ENCODE results near the gene CC2D1A.

DNA sequence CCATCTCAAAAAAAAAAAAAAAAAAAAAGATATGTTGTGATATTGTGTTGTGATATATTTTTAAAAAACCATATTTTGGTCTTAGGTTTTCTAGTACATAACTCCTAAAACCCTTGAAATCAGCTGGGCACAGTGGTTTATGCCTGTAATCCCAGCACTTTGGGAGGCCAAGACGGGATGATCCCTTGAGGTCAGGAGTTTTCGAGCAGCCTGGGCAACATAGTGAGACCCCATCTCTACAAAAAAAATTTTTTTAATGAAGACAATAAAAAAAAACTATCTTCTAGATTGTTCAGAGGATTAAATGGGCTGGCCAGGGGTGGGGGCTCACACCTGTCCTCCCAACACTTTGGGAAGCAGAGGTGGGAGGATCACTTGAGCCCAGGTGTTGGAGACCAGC, 45.0 kb downstream of the CC2D1A start:
- no peak for TF ChIP-seq EP300 (IDR thresholded peaks at IDR 0.05; ENCODE audit: borderline replicate concordance)
- TF ChIP-seq RAD21 (IDR thresholded peaks at IDR 0.05; ENCODE audit: low read depth) = no peak
- no peak for TF ChIP-seq CREB1 (IDR thresholded peaks at IDR 0.05; ENCODE audit: low read depth)
- TF ChIP-seq, protein P1, sequence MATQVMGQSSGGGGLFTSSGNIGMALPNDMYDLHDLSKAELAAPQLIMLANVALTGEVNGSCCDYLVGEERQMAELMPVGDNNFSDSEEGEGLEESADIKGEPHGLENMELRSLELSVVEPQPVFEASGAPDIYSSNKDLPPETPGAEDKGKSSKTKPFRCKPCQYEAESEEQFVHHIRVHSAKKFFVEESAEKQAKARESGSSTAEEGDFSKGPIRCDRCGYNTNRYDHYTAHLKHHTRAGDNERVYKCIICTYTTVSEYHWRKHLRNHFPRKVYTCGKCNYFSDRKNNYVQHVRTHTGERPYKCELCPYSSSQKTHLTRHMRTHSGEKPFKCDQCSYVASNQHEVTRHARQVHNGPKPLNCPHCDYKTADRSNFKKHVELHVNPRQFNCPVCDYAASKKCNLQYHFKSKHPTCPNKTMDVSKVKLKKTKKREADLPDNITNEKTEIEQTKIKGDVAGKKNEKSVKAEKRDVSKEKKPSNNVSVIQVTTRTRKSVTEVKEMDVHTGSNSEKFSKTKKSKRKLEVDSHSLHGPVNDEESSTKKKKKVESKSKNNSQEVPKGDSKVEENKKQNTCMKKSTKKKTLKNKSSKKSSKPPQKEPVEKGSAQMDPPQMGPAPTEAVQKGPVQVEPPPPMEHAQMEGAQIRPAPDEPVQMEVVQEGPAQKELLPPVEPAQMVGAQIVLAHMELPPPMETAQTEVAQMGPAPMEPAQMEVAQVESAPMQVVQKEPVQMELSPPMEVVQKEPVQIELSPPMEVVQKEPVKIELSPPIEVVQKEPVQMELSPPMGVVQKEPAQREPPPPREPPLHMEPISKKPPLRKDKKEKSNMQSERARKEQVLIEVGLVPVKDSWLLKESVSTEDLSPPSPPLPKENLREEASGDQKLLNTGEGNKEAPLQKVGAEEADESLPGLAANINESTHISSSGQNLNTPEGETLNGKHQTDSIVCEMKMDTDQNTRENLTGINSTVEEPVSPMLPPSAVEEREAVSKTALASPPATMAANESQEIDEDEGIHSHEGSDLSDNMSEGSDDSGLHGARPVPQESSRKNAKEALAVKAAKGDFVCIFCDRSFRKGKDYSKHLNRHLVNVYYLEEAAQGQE (IDR thresholded peaks at IDR 0.05; ENCODE audit: low read depth) = no peak
- TF ChIP-seq, protein P2, sequence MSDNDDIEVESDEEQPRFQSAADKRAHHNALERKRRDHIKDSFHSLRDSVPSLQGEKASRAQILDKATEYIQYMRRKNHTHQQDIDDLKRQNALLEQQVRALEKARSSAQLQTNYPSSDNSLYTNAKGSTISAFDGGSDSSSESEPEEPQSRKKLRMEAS (IDR thresholded peaks at IDR 0.05) = no peak
- no peak for TF ChIP-seq EGR1 (IDR thresholded peaks at IDR 0.05)
- no peak for TF ChIP-seq ZBTB7A (IDR thresholded peaks at IDR 0.05; ENCODE audit: low read depth)
- no peak for TF ChIP-seq FOXM1 (IDR thresholded peaks at IDR 0.05; ENCODE audit: borderline replicate concordance, low read depth)
- no peak for TF ChIP-seq YY1 (IDR thresholded peaks at IDR 0.05; ENCODE audit: low read depth)

Data from Ishikawa (cell line).